ENCODE results near the gene SNTA1.

Gene SNTA1

GRCh38 chr20:33418033-33418432 is 25.5 kb downstream of the SNTA1 start:
- TF ChIP-seq ZFX (IDR thresholded peaks at IDR 0.05; ENCODE audit: borderline replicate concordance) = no peak
- no peak overlapping the region for H3K27ac ChIP-seq

GRCh38 chr20:33415948-33416347 is 27.6 kb downstream of the SNTA1 start:
- TF ChIP-seq ZFX (IDR thresholded peaks at IDR 0.05; ENCODE audit: borderline replicate concordance) (no peak), CTCF (IDR thresholded peaks at IDR 0.05) (peak; percentile 79)
- H3K27ac ChIP-seq = no peak overlapping the region

GRCh38 chr20:33412484-33412838 is 31.1 kb downstream of the SNTA1 start:
- no peak overlapping the region for H3K27ac ChIP-seq
- TF ChIP-seq CTCF (IDR thresholded peaks at IDR 0.05) (no peak), ZFX (IDR thresholded peaks at IDR 0.05; ENCODE audit: borderline replicate concordance) (no peak)

- TF ChIP-seq CTCF (IDR thresholded peaks at IDR 0.05) (no peak), ZFX (IDR thresholded peaks at IDR 0.05; ENCODE audit: borderline replicate concordance) (no peak)
- H3K27ac ChIP-seq = no peak overlapping the region
Observed at GRCh38 chr20:33411711-33412483, 31.7 kb downstream of the SNTA1 start.

- TF ChIP-seq CTCF (IDR thresholded peaks at IDR 0.05) = no peak
- TF ChIP-seq ZFX (IDR thresholded peaks at IDR 0.05; ENCODE audit: borderline replicate concordance) = no peak
- H3K27ac ChIP-seq = no peak overlapping the region
Observed at GRCh38 chr20:33411242-33411641, 32.3 kb downstream of the SNTA1 start.

- no peak overlapping the region for H3K27ac ChIP-seq
- TF ChIP-seq ZFX (IDR thresholded peaks at IDR 0.05; ENCODE audit: borderline replicate concordance) (no peak), CTCF (IDR thresholded peaks at IDR 0.05) (no peak)
Observed at GRCh38 chr20:33410081-33410742, 33.4 kb downstream of the SNTA1 start.

GRCh38 chr20:33408716-33409654 is 34.6 kb downstream of the SNTA1 start:
- TF ChIP-seq ZFX (IDR thresholded peaks at IDR 0.05; ENCODE audit: borderline replicate concordance) (no peak), CTCF (IDR thresholded peaks at IDR 0.05) (no peak)
- no peak overlapping the region for H3K27ac ChIP-seq

Measured in 22Rv1 (cell line).